HCT116 (cell line): ENCODE results near the gene HEMGN. TPM values are rescaled to one million over a fixed set of nuclear protein-coding genes. Genes with fewer than 3 reads are reported as not detected.

Experiments
- ATAC-seq: fragments of 200-7000 bp; cut with Tn5 transposase; 2 replicates; pipeline ENCODE4 v1.9.1; 2020; ENCODE audit warnings: mild to moderate bottlenecking, moderate library complexity
- BruUV-seq: library from RNA; stranded (reverse); fragments of 400-500 nt; replicated peaks from 2 replicates; lab custom pipeline; 2021; lab: Mats Ljungman, UMichigan
- CTCF ChIA-PET: fragments of 300-600 bp; sonication (Branson Sonifier 250); formaldehyde crosslinking; loops from one replicate; lab custom pipeline; 2021; ENCODE audit warnings: antibody characterized with exemption; lab: Charles Lee
- POLR2A ChIA-PET: fragments of 300-600, 350-600 bp; sonication (Branson Sonifier 250); formaldehyde crosslinking; loops from one replicate; lab custom pipeline; 2021; ENCODE audit warnings: antibody characterized with exemption; lab: Charles Lee
- RAD21 ChIA-PET, 2 experiments: fragments of 300-600 bp; sonication (Branson Sonifier 250); formaldehyde crosslinking; loops; one replicate each; lab custom pipeline; 2023; ENCODE audit warnings: low total read pairs in 2 of 2; ENCODE audit not compliant: uncharacterized antibody in 2 of 2, unreplicated experiment in 2 of 2, low non-redundant PET in 1 of 2; lab: Charles Lee
- DNase-seq: peaks from one replicate; pipeline ENCODE4 v3.0.0-alpha.2; 2010; ENCODE audit warnings: low read depth, low spot score
- H2AFZ ChIP-seq: fragments of 200-600 bp; shearing (Covaris generic), sonication (generic); 2 replicates; pipeline ENCODE4 v1.6.1; 2017; ENCODE audit warnings: low read depth, mixed run types, mixed read lengths, antibody characterized with exemption, low read length; ENCODE audit not compliant: poor library complexity, severe bottlenecking
- H3K27ac ChIP-seq: 2 replicates; pipeline ENCODE4 v1.5.1; 2012; ENCODE audit warnings: low read depth, low read length
- H3K27me3 ChIP-seq: fragments of 200-600 bp; sonication (generic); 2 replicates; pipeline ENCODE4 v1.6.1; 2016; ENCODE audit warnings: mixed run types, low read length, mixed read lengths; ENCODE audit not compliant: insufficient read depth
- H3K36me3 ChIP-seq, 2 experiments: fragments of 200-500 bp in 1 of 2; fragments of 200-600 bp in 1 of 2; sonication (Bioruptor generic) in 1 of 2; sonication (generic) in 1 of 2; 2 replicates each; pipeline versions ENCODE4 v1.5.1 to v1.6.1; 2014 to 2016; ENCODE audit warnings: low read length in 2 of 2, inconsistent platforms in 1 of 2, mixed read lengths in 1 of 2, mixed run types in 1 of 2; ENCODE audit not compliant: insufficient read depth in 2 of 2, control insufficient read depth in 1 of 2
- H3K4me1 ChIP-seq, 2 experiments: fragments of 200-600 bp in 1 of 2; sonication (generic) in 1 of 2; 2 replicates each; pipeline versions ENCODE4 v1.5.1 to v1.6.1; 2012 to 2017; ENCODE audit warnings: low read length in 2 of 2, inconsistent platforms in 1 of 2, mild to moderate bottlenecking in 1 of 2, mixed read lengths in 1 of 2, mixed run types in 1 of 2, moderate library complexity in 1 of 2; ENCODE audit not compliant: insufficient read depth in 2 of 2, control insufficient read depth in 1 of 2
- H3K4me2 ChIP-seq: fragments of 200-600 bp; sonication (generic); 2 replicates; pipeline ENCODE4 v1.6.1; 2017; ENCODE audit warnings: mixed run types, low read length, mixed read lengths
- H3K4me3 ChIP-seq, 2 experiments: fragments of 200-600 bp in 1 of 2; sonication (generic) in 1 of 2; replicated peaks in 1 of 2; 2 replicates each; pipeline ENCODE4 v1.5.1; 2011 to 2016; ENCODE audit warnings: low read length in 2 of 2, control low read depth in 1 of 2, low read depth in 1 of 2, mild to moderate bottlenecking in 1 of 2, mixed read lengths in 1 of 2, mixed run types in 1 of 2
- H3K79me2 ChIP-seq: fragments of 200-600 bp; sonication (generic); 2 replicates; pipeline ENCODE4 v1.6.1; 2017; ENCODE audit warnings: mild to moderate bottlenecking, mixed run types, low read length, moderate library complexity, mixed read lengths; ENCODE audit not compliant: insufficient read depth
- H3K9ac ChIP-seq: fragments of 200-600 bp; sonication (generic); 2 replicates; pipeline ENCODE4 v1.6.1; 2016; ENCODE audit warnings: low read length, mixed read lengths
- H3K9me2 ChIP-seq: fragments of 200-600 bp; sonication (generic), shearing (Covaris generic); 2 replicates; pipeline ENCODE4 v1.6.1; 2017; ENCODE audit warnings: mixed run types, mild to moderate bottlenecking, moderate library complexity; ENCODE audit not compliant: insufficient read depth
- H3K9me3 ChIP-seq, 2 experiments: fragments of 200-500 bp in 1 of 2; fragments of 200-600 bp in 1 of 2; sonication (Bioruptor generic) in 1 of 2; sonication (generic) in 1 of 2; 2 replicates each; pipeline ENCODE4 v1.6.1; 2014 to 2017; ENCODE audit warnings: low read length in 2 of 2, mixed read lengths in 2 of 2, inconsistent platforms in 1 of 2, low read depth in 1 of 2, mild to moderate bottlenecking in 1 of 2, mixed run types in 1 of 2, moderate library complexity in 1 of 2; ENCODE audit not compliant: control insufficient read depth in 1 of 2, insufficient read depth in 1 of 2
- H4K20me1 ChIP-seq: fragments of 200-600 bp; sonication (generic), shearing (Covaris generic); 2 replicates; pipeline ENCODE4 v1.6.1; 2017; ENCODE audit warnings: mixed run types, mild to moderate bottlenecking, moderate library complexity; ENCODE audit not compliant: insufficient read depth
- CBX3 ChIP-seq: IDR thresholded peaks from 2 replicates; pipeline ENCODE4 v1.6.1; 2012; ENCODE audit warnings: low read depth
- EZH2 ChIP-seq: fragments of 200-600 bp; sonication (generic); IDR thresholded peaks from 2 replicates; pipeline ENCODE4 v1.6.1; 2017; ENCODE audit warnings: antibody characterized with exemption, mixed run types
- EZH2phosphoT487 ChIP-seq: fragments of 200-600 bp; IDR thresholded peaks from 2 replicates; pipeline ENCODE4 v1.6.1; 2018; ENCODE audit warnings: antibody characterized with exemption, borderline replicate concordance
- JUND ChIP-seq: IDR thresholded peaks from 2 replicates; pipeline ENCODE4 v1.6.1; 2012
- RAD21 ChIP-seq: IDR thresholded peaks from 2 replicates; pipeline ENCODE4 v1.6.1; 2012; ENCODE audit warnings: low read depth, mild to moderate bottlenecking
- SP1 ChIP-seq: IDR thresholded peaks from 2 replicates; pipeline ENCODE4 v1.6.1; 2012; ENCODE audit warnings: low read depth
- TCF7L2 ChIP-seq: IDR thresholded peaks from 2 replicates; pipeline ENCODE4 v1.7.0; 2011; ENCODE audit warnings: borderline replicate concordance, inconsistent platforms; ENCODE audit not compliant: insufficient read depth, insufficient read length; ENCODE audit errors: extremely low read depth
- ZNF274 ChIP-seq: fragments of 200-500 bp; sonication (Bioruptor generic); IDR thresholded peaks from 2 replicates; pipeline ENCODE4 v1.6.1; 2014; ENCODE audit warnings: mild to moderate bottlenecking, low read depth, low read length, inconsistent platforms
- intact Hi-C: fragments of 100-400 bp; cut with micrococcal nuclease; formaldehyde crosslinking; loops from 2 replicates; pipeline ENCODE4 v1.10.0; 2022
- total RNA-seq: library from RNA; stranded (reverse); gene quantifications from one replicate; pipeline ENCODE4 v1.2.1, GENCODE V29; 2021; ENCODE audit not compliant: unreplicated experiment
- TF ChIP-seq, protein P1 (sequence below), 3 experiments: fragments of 200-600 bp in 1 of 3; sonication (generic) in 1 of 3; IDR thresholded peaks in 2 of 3; conservative IDR thresholded peaks in 1 of 3; 2 replicates each; pipeline ENCODE4 v1.5.1; 2012 to 2017; ENCODE audit warnings: low read depth in 2 of 3, low read length in 2 of 3, antibody characterized with exemption in 1 of 3, borderline replicate concordance in 1 of 3, control low read depth in 1 of 3, mild to moderate bottlenecking in 1 of 3, mixed read lengths in 1 of 3, mixed run types in 1 of 3, moderate library complexity in 1 of 3; ENCODE audit not compliant: insufficient read depth in 1 of 3
- TF ChIP-seq, protein P2 (sequence below): IDR thresholded peaks from 2 replicates; pipeline ENCODE4 v1.6.1; 2012

The HEMGN gene
- total RNA-seq, 1 experiment from 2014 or later: not detected

- no peak overlapping the region for H3K4me3 ChIP-seq
- H3K4me1 ChIP-seq: 0 out of 4 replicates have a peak, but pooled peaks cover 0 to under 1% of the 10 kb centered on the region in 2 experiments
- no peak overlapping the region for H3K4me2 ChIP-seq
- BruUV-seq: no TSS peak
- H3K9me2 ChIP-seq: no peaks in the 10 kb centered on the region
- no peak for DNase-seq
- H3K27ac ChIP-seq: no peak overlapping the region
- POLR2A ChIA-PET: no interaction called here
- intact Hi-C loops: no loop called here
- RAD21 ChIA-PET: no interaction called here
- no peaks in the 10 kb centered on the region for H3K79me2 ChIP-seq
- H3K27me3 ChIP-seq: no peaks in the 10 kb centered on the region
- no peaks in the 10 kb centered on the region for H3K9me3 ChIP-seq
- no peak overlapping the region for H2AFZ ChIP-seq
- H3K9ac ChIP-seq: no peak overlapping the region
- no peaks in the 10 kb centered on the region for H3K36me3 ChIP-seq
- H4K20me1 ChIP-seq: no peaks in the 10 kb centered on the region
- no peak for ATAC-seq
- CTCF ChIA-PET: interaction anchor here (1.3 kb wide), 2 partner anchors 33 to 34 kb away, joined by 3 to 5 read pairs; partner anchors contain the start of gene TRMO
- TF ChIP-seq ZNF274 (no peak), SP1 (no peak), TCF7L2 (no peak), RAD21 (no peak), JUND (no peak), EZH2phosphoT487 (no peak), EZH2 (no peak), CBX3 (no peak)
- TF ChIP-seq, protein P1, sequence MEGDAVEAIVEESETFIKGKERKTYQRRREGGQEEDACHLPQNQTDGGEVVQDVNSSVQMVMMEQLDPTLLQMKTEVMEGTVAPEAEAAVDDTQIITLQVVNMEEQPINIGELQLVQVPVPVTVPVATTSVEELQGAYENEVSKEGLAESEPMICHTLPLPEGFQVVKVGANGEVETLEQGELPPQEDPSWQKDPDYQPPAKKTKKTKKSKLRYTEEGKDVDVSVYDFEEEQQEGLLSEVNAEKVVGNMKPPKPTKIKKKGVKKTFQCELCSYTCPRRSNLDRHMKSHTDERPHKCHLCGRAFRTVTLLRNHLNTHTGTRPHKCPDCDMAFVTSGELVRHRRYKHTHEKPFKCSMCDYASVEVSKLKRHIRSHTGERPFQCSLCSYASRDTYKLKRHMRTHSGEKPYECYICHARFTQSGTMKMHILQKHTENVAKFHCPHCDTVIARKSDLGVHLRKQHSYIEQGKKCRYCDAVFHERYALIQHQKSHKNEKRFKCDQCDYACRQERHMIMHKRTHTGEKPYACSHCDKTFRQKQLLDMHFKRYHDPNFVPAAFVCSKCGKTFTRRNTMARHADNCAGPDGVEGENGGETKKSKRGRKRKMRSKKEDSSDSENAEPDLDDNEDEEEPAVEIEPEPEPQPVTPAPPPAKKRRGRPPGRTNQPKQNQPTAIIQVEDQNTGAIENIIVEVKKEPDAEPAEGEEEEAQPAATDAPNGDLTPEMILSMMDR (IDR thresholded peaks at IDR 0.05 in 2 of 3, conservative IDR thresholded peaks at IDR 0.05 in 1 of 3; ENCODE audit: borderline replicate concordance in 1 of 3, insufficient read depth in 1 of 3, low read depth in 2 of 3, low read length in 2 of 3): no peak
- TF ChIP-seq, protein P2, sequence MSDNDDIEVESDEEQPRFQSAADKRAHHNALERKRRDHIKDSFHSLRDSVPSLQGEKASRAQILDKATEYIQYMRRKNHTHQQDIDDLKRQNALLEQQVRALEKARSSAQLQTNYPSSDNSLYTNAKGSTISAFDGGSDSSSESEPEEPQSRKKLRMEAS: no peak
Measured at GRCh38 chr9:97956331-97956730, 18.4 kb upstream of the HEMGN start.
